Astrocyte of the cerebellum (primary cell): ENCODE data around the gene KCP.
A peak's percentile ranks its signal among the peaks of the same experiment; 100 is the strongest.

Experiments used
- DNase-seq: peaks from one replicate; pipeline ENCODE4 v3.0.0-alpha.2; 2011; ENCODE audit warnings: low read depth
- H3K4me3 ChIP-seq: 2 replicates; pipeline ENCODE4 v1.5.1; 2011; ENCODE audit warnings: mild to moderate bottlenecking, low read depth, low read length, moderate library complexity
- in situ Hi-C: cut with HindIII; loops from 2 replicates; pipeline ENCODE4 v1.10.0; 2017; ENCODE audit warnings: low sequenced_read_pairs
- TF ChIP-seq, protein P1 (sequence below): IDR thresholded peaks from 2 replicates; pipeline ENCODE4 v1.5.1; 2012; ENCODE audit warnings: low read length, low read depth, moderate library complexity, mild to moderate bottlenecking; ENCODE audit errors: missing control alignments

KCP gene

GRCh38 chr7:128860158-128861073, 50.1 kb downstream of the KCP start:
- in situ Hi-C loops = no loop called here
- TF ChIP-seq, protein P1, sequence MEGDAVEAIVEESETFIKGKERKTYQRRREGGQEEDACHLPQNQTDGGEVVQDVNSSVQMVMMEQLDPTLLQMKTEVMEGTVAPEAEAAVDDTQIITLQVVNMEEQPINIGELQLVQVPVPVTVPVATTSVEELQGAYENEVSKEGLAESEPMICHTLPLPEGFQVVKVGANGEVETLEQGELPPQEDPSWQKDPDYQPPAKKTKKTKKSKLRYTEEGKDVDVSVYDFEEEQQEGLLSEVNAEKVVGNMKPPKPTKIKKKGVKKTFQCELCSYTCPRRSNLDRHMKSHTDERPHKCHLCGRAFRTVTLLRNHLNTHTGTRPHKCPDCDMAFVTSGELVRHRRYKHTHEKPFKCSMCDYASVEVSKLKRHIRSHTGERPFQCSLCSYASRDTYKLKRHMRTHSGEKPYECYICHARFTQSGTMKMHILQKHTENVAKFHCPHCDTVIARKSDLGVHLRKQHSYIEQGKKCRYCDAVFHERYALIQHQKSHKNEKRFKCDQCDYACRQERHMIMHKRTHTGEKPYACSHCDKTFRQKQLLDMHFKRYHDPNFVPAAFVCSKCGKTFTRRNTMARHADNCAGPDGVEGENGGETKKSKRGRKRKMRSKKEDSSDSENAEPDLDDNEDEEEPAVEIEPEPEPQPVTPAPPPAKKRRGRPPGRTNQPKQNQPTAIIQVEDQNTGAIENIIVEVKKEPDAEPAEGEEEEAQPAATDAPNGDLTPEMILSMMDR = peak; percentile 23
- no peak overlapping the region for H3K4me3 ChIP-seq
- DNase-seq = peak; percentile 49

DNA sequence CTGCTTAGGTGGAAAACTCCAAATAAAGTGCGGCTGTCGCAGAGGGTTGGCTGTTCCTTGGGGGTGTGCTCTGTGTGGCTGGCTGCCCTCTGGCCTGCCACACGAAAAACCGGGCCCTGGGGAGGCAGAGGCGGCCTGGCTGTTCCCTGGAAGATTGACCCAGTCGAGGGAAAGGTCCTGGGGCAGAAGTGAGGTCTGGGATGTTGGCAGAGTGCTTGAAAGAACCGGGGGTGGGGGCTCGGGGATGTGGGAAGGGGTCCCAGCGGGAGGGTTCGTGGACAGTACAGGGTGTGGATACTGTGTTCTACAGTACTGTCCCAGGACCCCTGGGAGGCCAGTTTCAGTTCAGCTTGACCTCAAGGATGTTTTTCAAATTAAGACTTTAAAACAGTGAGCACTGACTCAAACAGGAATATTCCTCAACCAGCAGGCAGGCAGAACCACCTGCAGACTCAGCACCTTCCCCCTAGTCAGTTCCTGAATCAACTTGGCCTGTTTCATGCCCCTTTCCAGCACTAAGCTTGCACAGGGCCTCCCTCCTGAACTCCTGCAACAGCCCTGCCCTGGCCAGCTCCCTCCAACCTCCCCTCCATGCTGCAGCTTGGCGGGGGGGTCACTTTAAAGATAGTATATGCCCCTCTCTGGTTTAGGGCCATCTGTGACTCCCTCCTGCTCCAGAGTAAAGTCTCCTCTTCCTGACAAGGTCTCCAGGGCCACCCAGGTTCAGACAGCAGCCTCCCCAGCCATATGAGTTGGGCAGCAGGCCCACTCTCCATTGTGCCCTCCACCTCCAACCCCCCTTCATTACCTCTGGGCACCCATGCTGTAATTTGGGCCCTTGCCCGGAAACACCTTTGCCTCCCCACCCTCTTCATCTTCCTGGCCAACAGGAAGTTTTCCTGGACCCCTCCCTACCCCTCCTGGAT, 51.0 kb downstream of the KCP start:
- DNase-seq = no peak
- no peak overlapping the region for H3K4me3 ChIP-seq
- in situ Hi-C loops = no loop called here
- TF ChIP-seq, protein P1 = no peak

DNA sequence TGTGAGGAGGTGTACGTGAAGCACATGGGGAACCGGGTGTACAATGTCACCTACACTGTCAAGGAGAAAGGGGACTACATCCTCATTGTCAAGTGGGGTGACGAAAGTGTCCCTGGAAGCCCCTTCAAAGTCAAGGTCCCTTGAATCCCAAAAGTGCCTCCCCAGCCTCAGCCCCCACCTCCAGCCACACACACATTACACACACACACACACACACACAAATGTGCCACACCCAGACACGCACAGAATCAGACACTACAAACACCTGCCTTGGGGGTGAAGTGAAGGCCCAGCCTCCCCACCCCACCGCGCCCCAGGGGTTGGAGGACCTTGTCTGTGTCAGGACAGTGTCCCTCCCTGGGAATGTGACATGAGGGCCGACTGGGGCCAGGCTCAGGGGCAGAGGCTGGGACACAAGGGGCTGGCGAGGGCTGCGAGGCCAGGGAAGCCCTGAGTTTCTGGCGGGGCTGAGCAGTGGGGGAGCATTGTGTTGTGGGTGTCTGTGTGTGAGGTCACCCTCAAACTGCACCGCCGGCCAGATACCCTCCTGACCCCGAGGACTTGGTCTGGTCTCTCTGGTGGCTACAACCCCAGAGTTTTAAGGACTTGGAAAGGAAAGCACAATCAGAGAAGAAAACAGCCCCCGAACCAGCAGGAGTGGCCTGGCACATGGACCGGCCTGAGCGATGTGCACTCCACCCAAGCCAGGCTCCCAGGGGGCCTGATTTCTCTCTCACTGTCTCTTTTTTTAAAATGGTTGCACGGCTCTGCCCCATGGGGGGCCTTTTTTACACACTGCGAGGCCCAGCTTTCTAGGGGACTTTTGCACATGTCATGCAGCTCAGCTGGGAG, 51.9 kb downstream of the KCP start:
- H3K4me3 ChIP-seq = no peak overlapping the region
- TF ChIP-seq, protein P1 = no peak
- no peak for DNase-seq
- in situ Hi-C loops = no loop called here

GRCh38 chr7:128856001-128856718, 54.3 kb downstream of the KCP start:
- H3K4me3 ChIP-seq = no peak overlapping the region
- in situ Hi-C loops = no loop called here
- TF ChIP-seq, protein P1 = no peak

DNA sequence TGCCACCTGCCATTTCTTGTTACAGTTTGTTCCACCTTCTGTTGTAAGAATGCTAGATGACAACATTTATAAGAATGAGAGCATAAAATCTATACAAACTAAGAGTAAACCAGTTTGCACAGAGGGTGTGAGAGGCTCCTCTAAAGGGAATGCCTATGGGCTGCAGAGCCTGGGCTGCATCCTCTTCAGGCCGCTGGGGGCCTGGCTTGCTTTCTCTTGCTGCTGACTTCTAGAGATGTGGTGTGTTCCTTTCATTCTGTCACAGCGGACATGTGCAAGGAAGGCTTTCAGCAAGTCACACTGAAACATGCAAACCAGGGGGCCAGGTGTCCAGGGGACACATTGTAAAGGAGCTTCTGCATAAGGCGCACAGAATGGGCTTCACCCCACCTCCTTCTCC, 55.0 kb downstream of the KCP start:
- no peak for DNase-seq
- TF ChIP-seq, protein P1 = no peak
- in situ Hi-C loops = no loop called here
- H3K4me3 ChIP-seq = no peak overlapping the region

More at GRCh38 chr7:128856001-128856718, 54.3 kb downstream of the KCP start:
- DNase-seq = no peak
